NT2/D1 (cell line): Measurements from ENCODE around the gene CTNNA2.

Experiments
- SUZ12 ChIP-seq: IDR thresholded peaks from 2 replicates; pipeline ENCODE4 v1.6.1; 2011; ENCODE audit not compliant: insufficient read length, insufficient read depth; ENCODE audit errors: extremely low read depth
- YY1 ChIP-seq: IDR thresholded peaks from 2 replicates; pipeline ENCODE4 v1.6.1; 2011; ENCODE audit not compliant: insufficient read length, insufficient read depth
- ZNF274 ChIP-seq: IDR thresholded peaks from 2 replicates; pipeline ENCODE4 v1.6.1; 2011; ENCODE audit warnings: mild to moderate bottlenecking, low read depth, low read length

DNA sequence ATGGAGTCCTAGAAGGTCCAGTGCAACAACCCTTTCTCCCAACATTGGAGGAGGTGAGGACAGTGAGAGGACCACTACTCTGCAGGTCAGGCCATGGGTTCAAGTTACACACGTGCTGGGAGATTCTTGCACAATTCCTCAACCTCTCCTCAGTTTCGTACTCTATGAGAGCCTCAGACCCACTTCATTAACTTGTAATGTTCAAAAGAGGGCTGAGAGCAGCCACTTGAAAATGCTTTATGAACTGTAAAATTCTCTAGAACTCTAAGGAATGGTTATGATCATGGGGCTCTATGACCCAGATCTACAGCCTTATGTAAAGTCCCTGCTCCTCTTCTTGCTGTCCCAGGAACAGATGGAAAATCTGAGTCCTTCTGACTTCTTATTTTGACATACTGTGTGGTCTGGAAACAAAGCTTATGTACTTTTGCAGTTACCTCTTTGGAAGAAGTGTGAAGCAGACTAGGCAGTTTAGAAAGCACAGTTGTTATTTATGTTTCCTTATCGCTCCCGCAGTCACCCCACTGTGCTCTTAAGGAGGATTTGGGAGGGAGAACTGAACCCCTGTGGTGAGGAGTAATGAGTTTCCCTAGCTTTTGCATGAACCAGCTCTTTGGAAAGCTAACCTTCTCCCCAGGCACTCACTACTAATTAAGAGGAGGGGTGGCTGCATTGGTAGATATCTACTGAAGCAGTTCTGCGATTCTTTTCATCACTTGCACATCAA, 495.1 kb downstream of the CTNNA2 start:
- no peak for TF ChIP-seq ZNF274
- no peak for TF ChIP-seq SUZ12
- TF ChIP-seq YY1, result no peak
